Tibial nerve (tissue), 4 donors: ENCODE data around the gene AIFM1.

Experiments
- CTCF ChIP-seq, 5 experiments: fragments of 200-600 bp in 3 of 5; fragments of 450-650 bp in 2 of 5; sonication (generic) in 3 of 5; IDR thresholded peaks; one replicate each; pipeline ENCODE4 v1.5.1; 2016 to 2019; ENCODE audit warnings: antibody characterized with exemption in 5 of 5, mild to moderate bottlenecking in 3 of 5, moderate library complexity in 2 of 5
- EP300 ChIP-seq, 2 donors: sonication (generic); formaldehyde crosslinking; IDR thresholded peaks; one replicate each; pipeline ENCODE4 v1.6.1; 2017; ENCODE audit warnings: antibody characterized with exemption in 2 of 2, mild to moderate bottlenecking in 1 of 2
- POLR2A ChIP-seq, 2 donors: fragments of 450-650 bp; IDR thresholded peaks; one replicate each; pipeline ENCODE4 v1.6.1; 2017; ENCODE audit warnings: antibody characterized with exemption in 2 of 2, mild to moderate bottlenecking in 2 of 2, moderate library complexity in 2 of 2

GRCh38 chrX:130170752-130171445 lies 5.3 kb upstream of the AIFM1 start:
- no peak for TF ChIP-seq CTCF (IDR thresholded peaks at IDR 0.05)
- TF ChIP-seq EP300 (IDR thresholded peaks at IDR 0.05): no peak
- no peak for TF ChIP-seq POLR2A (IDR thresholded peaks at IDR 0.05)
